K562 (cell line): ENCODE results near the gene ADGRB2. TPM values are rescaled to one million over a fixed set of nuclear protein-coding genes. Genes with fewer than 3 reads are reported as not detected.

Experiments
- ATF1 ChIP-seq, 2 experiments: fragments of 450-650 bp in 1 of 2; IDR thresholded peaks; 2 replicates each; pipeline ENCODE4 v1.6.1; 2016; ENCODE audit warnings: missing compliant biosample characterization in 1 of 2, missing genetic modification characterization in 1 of 2
- ATF2 ChIP-seq: sonication (generic); formaldehyde crosslinking; IDR thresholded peaks from 2 replicates; pipeline ENCODE4 v1.8.1; 2022; ENCODE audit warnings: missing genetic modification reagents
- BMI1 ChIP-seq: fragments of 150-350 bp; IDR thresholded peaks from 2 replicates; pipeline ENCODE4 v1.6.1; 2014; ENCODE audit warnings: low read length
- BRD9 ChIP-seq: fragments of 450-650 bp; IDR thresholded peaks from 2 replicates; pipeline ENCODE4 v1.6.1; 2018; ENCODE audit warnings: low read depth; ENCODE audit not compliant: partially characterized antibody
- CBX3 ChIP-seq, 2 experiments: IDR thresholded peaks; 1 replicate in 1 of 2; 2 replicates in 1 of 2; pipeline ENCODE4 v1.6.1; 2012; ENCODE audit warnings: inconsistent platforms in 2 of 2, low read length in 2 of 2, borderline replicate concordance in 1 of 2, control low read depth in 1 of 2
- COPS2 ChIP-seq: fragments of 450-650 bp; conservative IDR thresholded peaks from 2 replicates; pipeline ENCODE4 v1.6.1; 2016; ENCODE audit warnings: mild to moderate bottlenecking, moderate library complexity
- FOS ChIP-seq: IDR thresholded peaks from 3 replicates; pipeline ENCODE4 v1.6.1; 2011; ENCODE audit not compliant: insufficient read length; ENCODE audit errors: extremely low read depth
- HMBOX1 ChIP-seq: sonication (generic); IDR thresholded peaks from 2 replicates; pipeline ENCODE4 v1.6.1; 2016
- HNRNPLL ChIP-seq: fragments of 200-400 bp; formaldehyde crosslinking; IDR thresholded peaks from 2 replicates; pipeline ENCODE4 v1.6.1; 2017; ENCODE audit warnings: low read length, low read depth, mild to moderate bottlenecking; ENCODE audit not compliant: poor library complexity, severe bottlenecking
- KDM1A ChIP-seq, 2 experiments: fragments of 450-650 bp; IDR thresholded peaks; 2 replicates each; pipeline ENCODE4 v1.6.1; 2016; ENCODE audit warnings: mild to moderate bottlenecking in 2 of 2
- KLF13 ChIP-seq: fragments of 450-650 bp; IDR thresholded peaks from 2 replicates; pipeline ENCODE4 v1.6.1; 2016; ENCODE audit warnings: missing genetic modification characterization, low read depth, mild to moderate bottlenecking, missing compliant biosample characterization, moderate library complexity, borderline replicate concordance
- MBD1 ChIP-seq: fragments of 250-450 bp; sonication (Bioruptor Pico); IDR thresholded peaks from 2 replicates; pipeline ENCODE4 v1.8.0; 2022; ENCODE audit warnings: inconsistent platforms
- MXD1 ChIP-seq: fragments of 250-450 bp; sonication (Bioruptor Pico); IDR thresholded peaks from 2 replicates; pipeline ENCODE4 v1.8.0; 2021; ENCODE audit warnings: borderline replicate concordance, mild to moderate bottlenecking, moderate library complexity; ENCODE audit not compliant: poor library complexity, severe bottlenecking
- POLR3A ChIP-seq: IDR thresholded peaks from 2 replicates; pipeline ENCODE4 v1.6.1; 2011; ENCODE audit warnings: borderline replicate concordance, mild to moderate bottlenecking, moderate library complexity; ENCODE audit not compliant: insufficient read length, insufficient read depth; ENCODE audit errors: extremely low read depth
- RB1 ChIP-seq: fragments of 450-650 bp; IDR thresholded peaks from 2 replicates; pipeline ENCODE4 v1.6.1; 2017; ENCODE audit warnings: low read depth, mild to moderate bottlenecking
- RCOR1 ChIP-seq, 2 experiments: IDR thresholded peaks; 2 replicates each; pipeline ENCODE4 v1.6.1; 2012; ENCODE audit warnings: low read depth in 2 of 2, low read length in 2 of 2, borderline replicate concordance in 1 of 2, improper control_type of control experiment in 1 of 2
- SAP30 ChIP-seq: fragments of 200-600 bp; sonication (generic); IDR thresholded peaks from 2 replicates; pipeline ENCODE4 v1.6.1; 2012; ENCODE audit warnings: borderline replicate concordance, low read depth, mild to moderate bottlenecking, moderate library complexity, low read length, control low read depth, inconsistent platforms; ENCODE audit not compliant: insufficient read depth, poor library complexity, severe bottlenecking
- SMARCA5 ChIP-seq: fragments of 450-650 bp; IDR thresholded peaks from 2 replicates; pipeline ENCODE4 v1.6.1; 2016
- SP1 ChIP-seq: sonication (generic); formaldehyde crosslinking; IDR thresholded peaks from 2 replicates; pipeline ENCODE4 v1.8.1; 2022; ENCODE audit warnings: mild to moderate bottlenecking, missing genetic modification reagents
- SREBF1 ChIP-seq: fragments of 150-350 bp; IDR thresholded peaks from 2 replicates; pipeline ENCODE4 v1.6.1; 2014; ENCODE audit warnings: antibody characterized with exemption, low read depth, low read length, borderline replicate concordance
- TAF9B ChIP-seq: fragments of 450-650 bp; IDR thresholded peaks from 2 replicates; pipeline ENCODE4 v1.6.1; 2018; ENCODE audit warnings: mild to moderate bottlenecking; ENCODE audit not compliant: partially characterized antibody
- ZBED1 ChIP-seq: IDR thresholded peaks from 2 replicates; pipeline ENCODE4 v1.6.1; 2014
- ZBTB8A ChIP-seq: fragments of 450-650 bp; IDR thresholded peaks from 2 replicates; pipeline ENCODE4 v1.6.1; 2018; ENCODE audit warnings: mild to moderate bottlenecking, moderate library complexity; ENCODE audit not compliant: partially characterized antibody
- polyA plus RNA-seq, 8 experiments: library from polyadenylated mRNA; depleted of rRNA in 4 of 8; stranded (reverse) in 5 of 8; unstranded in 3 of 8; fragments of >200 nt; fragmentation: Nextera tagmentation in 2 of 8; fragmentation: Illumina TruSeq in 1 of 8; extraction: Ambion mirVana in 2 of 8; extraction: Trizol in 1 of 8; gene quantifications; 2 replicates each; pipeline versions ENCODE4 v1.2.1 to v1.2.3, GENCODE V29; 2011 to 2014; ENCODE audit warnings: inconsistent platforms in 1 of 8, missing spikeins in 1 of 8
- total RNA-seq, 7 experiments: library from RNA; depleted of rRNA in 6 of 7; stranded (reverse); fragments of >200 nt in 6 of 7; fragmentation: Illumina TruSeq in 2 of 7; extraction: Trizol in 2 of 7; gene quantifications; 2 replicates each; pipeline versions ENCODE4 v1.2.1 to v1.2.3, GENCODE V29; 2011 to 2021; ENCODE audit warnings: low replicate concordance in 1 of 7

Gene ADGRB2
- total and polyA plus RNA-seq, 9 of the 15 experiments (the other 6 are each of a cell fraction or from before 2014, with no cell fraction given), result 0.04 to 0.23 (median 0.20) TPM; not detected in 2

GRCh38 chr1:31694069-31694963 lies 69.8 kb downstream of the ADGRB2 start (continued):
- TF ChIP-seq SMARCA5 (peak; percentile 71; the same call in 1 of the 2 replicates), ATF1 (CRISPR knock-in tag; IDR thresholded peaks at IDR 0.05) (no peak), ATF1 (tag; IDR thresholded peaks at IDR 0.05) (no peak), ZBTB8A (no peak), BRD9 (peak; percentile 89), KLF13 (tag) (no peak), RCOR1 (IDR thresholded peaks at IDR 0.05; ENCODE audit: borderline replicate concordance in 1 of 2, low read depth in 2 of 2, low read length in 2 of 2) (peak in 1 of 2 experiments; percentile 39; a peak in 1 of 4 replicates), SP1 (CRISPR knock-in tag) (no peak), TAF9B (no peak), CBX3 (IDR thresholded peaks at IDR 0.05; ENCODE audit: borderline replicate concordance in 1 of 2, low read length in 2 of 2) (no peak), ATF2 (CRISPR knock-in tag) (no peak), MBD1 (CRISPR knock-in tag) (no peak), SAP30 (no peak), COPS2 (no peak), RB1 (no peak), SREBF1 (no peak), HMBOX1 (no peak), MXD1 (no peak), BMI1 (no peak), HNRNPLL (no peak), POLR3A (no peak), KDM1A (IDR thresholded peaks at IDR 0.05) (peak; percentile 64 to 76), ZBED1 (no peak), FOS (no peak)
